HG03439 (cell line): ENCODE data around the gene ATP7A.
"Not testable (repeated sequence)": the region's sequence is repeated elsewhere in the genome, so short reads cannot be mapped to it uniquely, and the experiment has no call there.

ENCODE experiments used
- ATAC-seq: cut with Tn5 transposase; IDR thresholded peaks from one replicate; pipeline ENCODE4 v1.9.1; 2021; ENCODE audit warnings: mild to moderate bottlenecking, moderate library complexity; ENCODE audit not compliant: unreplicated experiment

Gene ATP7A

GRCh38 chrX:77945031-77945430 is 34.5 kb downstream of the ATP7A start:
- ATAC-seq, result not testable (repeated sequence)

DNA sequence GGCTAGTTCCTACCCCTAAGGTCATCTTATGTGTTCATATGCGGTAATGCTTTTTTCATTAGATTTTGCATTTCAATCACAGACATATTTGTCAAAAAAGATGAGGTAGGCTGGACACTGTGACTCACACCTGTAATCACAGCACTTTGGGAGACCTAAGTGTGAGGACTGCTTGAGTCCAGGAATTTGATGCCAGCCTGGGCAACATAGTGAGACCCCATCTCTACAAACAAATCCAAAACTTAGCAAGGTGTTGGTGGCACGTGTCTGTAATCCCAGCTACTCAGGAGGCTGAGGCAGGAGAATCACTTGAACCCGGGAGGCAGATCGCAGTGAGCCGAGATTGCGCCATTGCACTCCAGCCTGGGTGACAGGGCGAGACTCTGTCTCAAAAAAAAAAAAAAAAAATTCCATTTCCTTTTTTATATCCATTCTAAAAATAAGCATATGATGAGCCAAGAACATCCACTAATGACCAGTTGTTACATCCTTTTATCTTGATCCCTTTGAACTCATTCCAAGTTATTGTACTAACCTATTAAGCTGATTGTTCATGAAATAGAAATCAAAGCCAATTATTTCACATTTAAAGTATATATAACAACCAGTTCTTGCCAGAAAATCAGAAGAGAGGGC is 35.5 kb downstream of the ATP7A start:
- no peak for ATAC-seq

DNA sequence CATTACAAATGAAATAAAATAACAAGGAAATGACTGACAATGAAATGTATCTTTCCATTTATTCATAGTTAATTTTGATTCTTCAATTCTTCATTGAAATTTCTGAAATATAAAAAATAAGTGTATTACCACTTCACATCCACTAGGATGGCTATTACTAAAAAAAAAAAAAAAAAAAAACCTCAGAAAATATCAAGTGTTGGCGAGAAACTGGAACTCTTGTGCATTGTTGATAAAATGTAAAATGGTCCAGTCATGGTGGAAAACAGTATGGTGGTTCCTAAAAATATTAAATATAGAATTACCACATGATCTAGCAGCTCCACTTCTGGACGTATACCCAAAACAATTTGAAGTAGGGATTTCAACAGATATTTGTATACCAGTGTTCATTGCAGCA is 36.1 kb downstream of the ATP7A start:
- ATAC-seq, result no peak

DNA sequence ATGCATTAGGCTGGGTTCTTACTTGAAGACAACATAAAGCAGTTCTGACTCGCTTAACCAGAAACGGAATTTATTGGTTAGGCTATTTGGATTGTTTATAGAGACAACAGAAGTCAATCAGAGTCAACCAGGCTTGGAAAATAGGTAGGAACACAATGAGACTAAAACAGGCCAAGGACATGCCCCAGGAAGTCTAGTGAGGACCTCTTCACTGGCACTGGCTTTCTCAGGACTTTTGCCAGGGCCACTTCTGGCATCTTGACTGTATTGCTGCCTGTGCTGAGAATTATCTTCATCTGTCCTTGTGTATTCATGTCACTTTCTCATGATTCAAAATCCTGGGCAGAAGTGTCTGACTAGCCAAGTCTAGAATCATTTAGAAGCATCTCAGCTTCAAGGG is 39.3 kb downstream of the ATP7A start:
- no peak for ATAC-seq

GRCh38 chrX:77952173-77952572 is 41.7 kb downstream of the ATP7A start:
- no peak for ATAC-seq

- no peak for ATAC-seq
These were observed 42.8 kb downstream of the ATP7A start for GRCh38 chrX:77953302-77953701.

GRCh38 chrX:77953708-77954107 is 43.2 kb downstream of the ATP7A start:
- no peak for ATAC-seq

DNA sequence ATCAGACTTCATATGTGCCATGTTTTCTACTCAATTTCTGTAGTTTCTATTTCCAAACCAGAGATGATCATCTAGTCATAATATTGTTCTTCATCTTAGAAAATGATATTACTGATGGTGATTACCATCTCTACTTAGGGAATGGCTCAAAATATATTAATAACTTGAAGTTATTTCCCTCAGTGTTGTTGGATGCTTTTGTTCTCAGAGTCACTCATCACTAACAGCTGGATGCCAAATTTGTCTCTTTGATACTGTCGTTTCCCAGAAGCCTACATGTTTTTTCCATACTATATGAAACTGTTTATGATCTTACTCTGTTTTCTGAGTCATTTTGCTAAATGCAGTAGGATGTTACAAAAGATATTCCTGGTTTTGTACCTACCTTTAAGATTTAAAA is 50.1 kb downstream of the ATP7A start:
- ATAC-seq, result no peak

DNA sequence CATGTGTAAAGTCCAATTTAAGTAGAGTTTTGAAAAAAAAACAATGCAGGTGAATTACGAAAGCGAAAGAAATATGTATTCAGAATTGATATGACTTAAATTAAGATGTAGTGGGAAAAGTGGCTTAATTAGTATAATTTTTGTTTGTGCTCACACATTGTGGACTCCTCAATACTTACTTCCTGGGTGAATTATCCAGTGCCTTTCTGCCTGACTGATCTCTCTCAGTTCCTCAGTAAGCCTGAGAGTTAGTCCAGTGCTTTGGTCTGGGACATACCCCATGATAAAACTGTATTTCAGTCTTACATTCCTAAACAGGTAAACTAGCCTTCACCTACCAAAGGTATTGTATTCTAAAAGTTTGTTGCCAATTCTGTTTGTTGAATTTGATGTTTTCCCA is 50.6 kb downstream of the ATP7A start:
- ATAC-seq, result no peak

- ATAC-seq, result no peak
These were observed 51.8 kb downstream of the ATP7A start for GRCh38 chrX:77962068-77962902.

DNA sequence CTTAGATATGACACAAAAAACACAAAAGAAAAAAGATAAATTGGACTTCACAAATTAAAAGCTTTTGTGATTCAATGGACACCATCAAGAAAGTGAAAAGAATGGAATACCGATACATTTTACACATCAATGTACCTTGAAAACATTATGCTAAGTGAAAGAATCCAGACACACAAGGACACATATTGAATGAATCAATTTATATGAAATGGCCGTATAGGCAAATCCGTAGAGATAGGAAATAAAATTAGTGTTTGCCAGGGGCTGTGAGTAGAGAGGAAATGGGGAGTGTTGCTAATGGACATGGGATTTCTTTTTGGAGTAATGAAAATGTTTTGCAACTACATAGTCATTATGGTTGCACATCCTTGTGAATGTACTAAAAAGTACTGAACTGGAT is 55.9 kb downstream of the ATP7A start:
- ATAC-seq, result no peak

DNA sequence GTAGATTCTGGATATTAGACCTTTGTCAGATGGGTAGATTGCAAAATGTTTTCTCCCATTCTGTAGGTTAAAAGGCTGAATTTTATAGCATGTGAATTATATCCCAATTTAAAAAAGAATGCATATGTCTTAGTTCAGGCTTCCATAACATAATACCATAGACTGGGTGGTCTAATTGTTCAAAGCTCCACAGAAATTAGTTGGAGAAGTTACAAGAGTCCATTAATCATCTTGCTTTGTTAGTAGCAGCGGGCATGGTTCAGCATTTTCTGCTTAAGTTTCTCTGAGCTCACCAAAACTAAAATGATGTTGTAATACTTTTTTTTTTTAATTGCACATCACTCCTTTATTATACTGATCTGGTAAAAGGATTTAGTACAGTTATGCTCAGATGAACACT is 57.1 kb downstream of the ATP7A start:
- ATAC-seq, result no peak

- no peak for ATAC-seq
These were observed 59.0 kb downstream of the ATP7A start, which contains the start of gene PGAM4 for GRCh38 chrX:77969538-77969937. Gene PGAM4 (minus strand): TSS chrX:77969638. CDS start chrX:77969638, 0 bp downstream.

- ATAC-seq, result no peak
These were observed 65.3 kb downstream of the ATP7A start for GRCh38 chrX:77975755-77976154.

- ATAC-seq, result no peak
These were observed 66.6 kb downstream of the ATP7A start for GRCh38 chrX:77977095-77977494.

- no peak for ATAC-seq
These were observed 67.0 kb downstream of the ATP7A start for GRCh38 chrX:77977518-77977917.

- no peak for ATAC-seq
These were observed 69.4 kb downstream of the ATP7A start for GRCh38 chrX:77979870-77980269.

- ATAC-seq, result no peak
These were observed 101.4 kb downstream of the ATP7A start for GRCh38 chrX:78011846-78012245.

DNA sequence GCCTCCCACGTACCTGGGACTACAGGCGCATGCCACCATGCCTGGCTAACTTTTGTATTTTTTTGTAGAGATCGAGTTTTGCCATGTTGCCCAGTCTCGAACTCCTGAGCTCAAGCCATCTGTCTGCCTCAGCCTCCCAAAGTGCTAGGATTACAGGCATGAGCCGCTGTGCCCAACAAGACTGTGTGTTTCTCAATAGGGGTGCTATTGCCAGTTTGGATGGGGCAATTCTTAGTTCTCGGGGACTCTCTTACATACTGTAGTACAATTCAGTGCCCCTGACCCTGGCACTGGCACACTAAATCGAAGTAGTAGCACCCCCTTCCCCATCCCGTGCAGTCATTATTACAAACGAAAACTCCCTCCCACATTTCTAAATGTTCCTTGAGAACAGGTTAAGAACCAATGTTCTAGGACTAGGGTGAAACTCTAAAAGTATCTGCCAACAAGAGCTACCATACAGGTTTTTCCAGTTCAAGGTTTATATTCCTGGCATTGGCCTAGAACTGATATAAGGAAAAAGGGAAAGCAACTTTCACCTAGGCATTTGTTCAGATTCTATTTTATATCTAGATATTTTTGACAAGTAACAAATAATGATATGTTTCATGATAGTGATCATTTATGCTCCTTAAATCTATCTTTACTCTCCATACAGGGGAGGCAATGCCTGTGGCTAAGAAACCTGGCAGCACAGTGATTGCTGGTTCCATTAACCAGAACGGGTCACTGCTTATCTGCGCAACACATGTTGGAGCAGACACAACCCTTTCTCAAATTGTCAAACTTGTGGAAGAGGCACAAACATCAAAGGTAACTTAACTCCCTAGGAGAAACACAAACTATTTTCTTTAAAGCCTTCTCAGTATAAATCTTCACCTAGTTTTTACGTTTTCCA is 109.3 kb downstream of the ATP7A start:
- no peak for ATAC-seq

GRCh38 chrX:78024349-78025059 is 114.0 kb downstream of the ATP7A start:
- ATAC-seq, result no peak

DNA sequence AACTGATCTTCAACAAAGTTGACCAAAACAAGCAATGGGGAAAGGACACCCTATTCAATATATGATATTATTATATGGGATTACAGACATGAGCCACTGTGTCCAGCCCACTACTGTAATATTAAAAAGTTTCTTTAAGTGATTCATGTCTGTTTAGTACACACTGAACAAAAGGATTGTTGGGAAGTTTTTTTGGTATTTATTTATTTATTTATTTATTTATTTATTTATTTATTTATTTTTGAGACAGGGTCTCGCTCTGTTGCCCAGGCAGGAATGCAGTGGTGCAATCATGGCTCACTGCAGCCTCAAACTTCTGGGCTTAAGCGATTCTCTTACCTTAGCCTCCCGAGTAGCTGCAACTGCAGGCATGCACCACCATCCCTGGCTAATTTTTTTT is 117.3 kb downstream of the ATP7A start:
- ATAC-seq, result no peak
